Loucy (cell line): ENCODE data around the gene FAM13A.

Experiments used
- H2AFZ ChIP-seq: fragments of 200-600 bp; sonication (generic); 2 replicates; pipeline ENCODE4 v1.6.0; 2016; ENCODE audit warnings: antibody characterized with exemption, mild to moderate bottlenecking, low read length, moderate library complexity
- H3F3A ChIP-seq: fragments of 200-600 bp; 2 replicates; pipeline ENCODE4 v1.6.0; 2016; ENCODE audit warnings: antibody characterized with exemption, low read depth, mild to moderate bottlenecking
- H3K27me3 ChIP-seq: fragments of 200-600 bp; sonication (generic); 2 replicates; pipeline ENCODE4 v1.6.1; 2014; ENCODE audit warnings: low read length, mild to moderate bottlenecking; ENCODE audit not compliant: insufficient read depth, poor library complexity, severe bottlenecking
- H3K36me3 ChIP-seq: fragments of 200-600 bp; sonication (generic); 2 replicates; pipeline ENCODE4 v1.6.1; 2016; ENCODE audit warnings: low read length; ENCODE audit not compliant: insufficient read depth
- H3K4me1 ChIP-seq: fragments of 200-600 bp; sonication (generic); 2 replicates; pipeline ENCODE4 v1.5.1; 2014; ENCODE audit warnings: low read length, mild to moderate bottlenecking; ENCODE audit not compliant: insufficient read depth, poor library complexity, severe bottlenecking
- H3K4me2 ChIP-seq: fragments of 200-600 bp; sonication (generic); 2 replicates; pipeline ENCODE4 v1.6.0; 2014; ENCODE audit warnings: antibody characterized with exemption, low read length, low read depth, mild to moderate bottlenecking; ENCODE audit not compliant: poor library complexity, severe bottlenecking
- H3K4me3 ChIP-seq: fragments of 200-600 bp; sonication (generic); 2 replicates; pipeline ENCODE4 v1.5.1; 2014; ENCODE audit warnings: low read length, mild to moderate bottlenecking, mixed read lengths; ENCODE audit not compliant: poor library complexity, severe bottlenecking
- H3K79me2 ChIP-seq: fragments of 200-600 bp; sonication (generic); 2 replicates; pipeline ENCODE4 v1.6.1; 2014; ENCODE audit warnings: low read length; ENCODE audit not compliant: insufficient read depth
- H3K9ac ChIP-seq: fragments of 200-600 bp; sonication (generic); 2 replicates; pipeline ENCODE4 v1.6.0; 2014; ENCODE audit warnings: mild to moderate bottlenecking, low read depth, low read length, moderate library complexity; ENCODE audit not compliant: poor library complexity, severe bottlenecking
- H3K9me2 ChIP-seq: fragments of 200-600 bp; sonication (generic); replicated peaks from 2 replicates; pipeline ENCODE4 v1.6.1; 2016; ENCODE audit warnings: low read depth, low read length, mixed read lengths
- H3K9me3 ChIP-seq: fragments of 200-600 bp; sonication (generic); 2 replicates; pipeline ENCODE4 v1.6.1; 2014; ENCODE audit warnings: mild to moderate bottlenecking, antibody characterized with exemption, low read length, low read depth; ENCODE audit not compliant: insufficient read depth
- H4K20me1 ChIP-seq: fragments of 200-600 bp; sonication (generic); 2 replicates; pipeline ENCODE4 v1.6.0; 2014; ENCODE audit warnings: antibody characterized with exemption, low read length, mild to moderate bottlenecking; ENCODE audit not compliant: insufficient read depth, poor library complexity, severe bottlenecking
- EZH2phosphoT487 ChIP-seq: fragments of 200-600 bp; IDR thresholded peaks from 2 replicates; pipeline ENCODE4 v1.6.1; 2018; ENCODE audit warnings: antibody characterized with exemption, mild to moderate bottlenecking, moderate library complexity, borderline replicate concordance
- TF ChIP-seq, protein P1 (sequence below): fragments of 200-600 bp; sonication (generic); conservative IDR thresholded peaks from 2 replicates; pipeline ENCODE4 v1.5.1; 2014; ENCODE audit warnings: mild to moderate bottlenecking, antibody characterized with exemption, low read length

Gene FAM13A

DNA sequence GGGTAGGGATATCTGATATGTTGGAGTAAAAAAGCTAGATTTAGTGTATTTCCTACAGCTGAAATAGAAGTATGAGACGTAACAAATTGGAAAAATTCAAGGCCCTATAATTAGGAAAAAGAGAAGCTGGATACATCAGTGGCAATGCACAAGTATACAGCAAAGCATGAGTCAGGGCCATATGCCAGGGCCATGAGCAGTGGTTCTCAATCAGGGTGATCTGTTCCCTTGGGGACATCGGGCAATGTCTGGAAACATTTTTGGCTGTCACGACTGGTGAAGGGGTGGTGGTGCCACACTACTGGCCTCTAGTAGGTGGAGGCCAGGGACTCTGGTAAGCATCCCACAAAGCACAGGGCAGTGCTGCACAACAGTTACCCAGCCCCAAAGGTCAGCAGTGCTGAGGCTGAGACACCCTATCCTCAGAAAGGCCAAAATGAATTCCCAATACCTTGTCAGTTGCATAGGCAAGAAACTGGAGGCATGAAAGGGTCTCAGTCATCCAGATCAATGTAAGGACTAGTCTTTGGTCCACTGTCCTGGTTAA is 322.5 kb downstream of the FAM13A start:
- Histone ChIP-seq H3K36me3 (peaks cover 30% of the 10 kb centered on the region; the same call in 1 of the 2 replicates), H3K9me2 (no peaks in the 10 kb centered on the region), H3K79me2 (no peaks in the 10 kb centered on the region), H2AFZ (no peak overlapping the region), H3F3A (no peaks in the 10 kb centered on the region), H3K4me1 (peaks cover 9% of the 10 kb centered on the region), H3K9me3 (no peaks in the 10 kb centered on the region), H3K4me3 (no peak overlapping the region), H3K27me3 (no peaks in the 10 kb centered on the region), H3K9ac (no peak overlapping the region), H3K4me2 (no peak overlapping the region), H4K20me1 (no peaks in the 10 kb centered on the region)
- no peak for TF ChIP-seq EZH2phosphoT487
- TF ChIP-seq, protein P1, sequence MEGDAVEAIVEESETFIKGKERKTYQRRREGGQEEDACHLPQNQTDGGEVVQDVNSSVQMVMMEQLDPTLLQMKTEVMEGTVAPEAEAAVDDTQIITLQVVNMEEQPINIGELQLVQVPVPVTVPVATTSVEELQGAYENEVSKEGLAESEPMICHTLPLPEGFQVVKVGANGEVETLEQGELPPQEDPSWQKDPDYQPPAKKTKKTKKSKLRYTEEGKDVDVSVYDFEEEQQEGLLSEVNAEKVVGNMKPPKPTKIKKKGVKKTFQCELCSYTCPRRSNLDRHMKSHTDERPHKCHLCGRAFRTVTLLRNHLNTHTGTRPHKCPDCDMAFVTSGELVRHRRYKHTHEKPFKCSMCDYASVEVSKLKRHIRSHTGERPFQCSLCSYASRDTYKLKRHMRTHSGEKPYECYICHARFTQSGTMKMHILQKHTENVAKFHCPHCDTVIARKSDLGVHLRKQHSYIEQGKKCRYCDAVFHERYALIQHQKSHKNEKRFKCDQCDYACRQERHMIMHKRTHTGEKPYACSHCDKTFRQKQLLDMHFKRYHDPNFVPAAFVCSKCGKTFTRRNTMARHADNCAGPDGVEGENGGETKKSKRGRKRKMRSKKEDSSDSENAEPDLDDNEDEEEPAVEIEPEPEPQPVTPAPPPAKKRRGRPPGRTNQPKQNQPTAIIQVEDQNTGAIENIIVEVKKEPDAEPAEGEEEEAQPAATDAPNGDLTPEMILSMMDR, result no peak

DNA sequence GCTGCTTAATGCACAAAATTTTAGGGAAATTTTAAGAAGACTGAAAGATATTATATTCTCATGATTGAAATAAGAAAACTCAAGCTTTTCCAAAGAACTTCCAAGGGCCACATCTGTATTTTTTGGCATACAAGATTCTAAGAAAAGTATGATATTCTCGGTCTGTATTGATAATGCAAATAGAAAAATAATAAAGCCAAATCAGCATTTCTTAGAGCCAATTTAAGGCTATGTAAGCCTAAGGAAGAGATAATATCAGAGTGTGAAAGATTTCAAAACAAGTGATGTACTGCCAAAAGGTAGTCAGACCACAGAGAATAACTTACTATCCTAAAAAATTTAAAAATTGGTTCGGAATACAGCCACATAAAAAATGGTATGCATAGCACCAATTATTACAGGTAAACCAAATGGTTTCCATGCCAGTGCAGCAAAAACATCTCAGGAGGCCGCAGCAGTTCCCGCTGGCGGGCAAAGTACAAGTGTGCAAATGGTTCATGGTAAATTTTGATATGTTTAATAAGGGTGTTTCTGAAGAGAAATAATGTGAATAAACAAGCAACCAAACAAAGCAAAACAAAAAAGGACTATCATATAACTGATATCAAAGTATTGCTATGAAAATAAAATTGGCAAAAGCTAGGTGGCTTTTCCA is 324.1 kb downstream of the FAM13A start:
- no peaks in the 10 kb centered on the region for H3K27me3 ChIP-seq
- peaks cover 25% of the 10 kb centered on the region; the same call in 1 of the 2 replicates for H3K36me3 ChIP-seq
- peaks cover 20% of the 10 kb centered on the region for H3K4me1 ChIP-seq
- no peak overlapping the region for H2AFZ ChIP-seq
- no peaks in the 10 kb centered on the region for H4K20me1 ChIP-seq
- TF ChIP-seq, protein P1, result no peak
- TF ChIP-seq EZH2phosphoT487, result no peak
- H3F3A ChIP-seq, result no peaks in the 10 kb centered on the region
- no peaks in the 10 kb centered on the region for H3K9me3 ChIP-seq
- H3K9ac ChIP-seq, result no peak overlapping the region
- no peak overlapping the region for H3K4me2 ChIP-seq
- no peak overlapping the region for H3K4me3 ChIP-seq
- no peaks in the 10 kb centered on the region for H3K79me2 ChIP-seq
- no peaks in the 10 kb centered on the region for H3K9me2 ChIP-seq

DNA sequence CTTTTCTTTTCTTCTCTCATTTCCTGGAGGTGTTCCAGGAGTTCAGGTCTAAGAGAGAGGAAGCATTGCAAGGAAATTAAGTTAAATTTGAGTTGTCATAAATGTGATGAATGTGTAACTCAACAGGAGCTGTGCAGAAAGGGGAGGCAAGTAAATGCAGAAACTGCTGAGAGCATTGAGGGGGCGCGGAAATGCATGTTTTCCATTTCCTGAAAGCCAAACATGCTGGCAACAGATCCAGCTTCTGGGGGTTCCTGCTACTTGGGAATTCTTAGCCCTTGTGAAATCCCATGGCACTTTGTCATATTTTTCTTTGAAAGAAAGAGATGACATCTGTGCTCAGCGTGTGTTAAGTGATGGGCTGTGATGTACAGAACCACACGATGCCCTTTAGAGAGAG is 325.6 kb downstream of the FAM13A start:
- Histone ChIP-seq H3K36me3 (peaks cover 34% of the 10 kb centered on the region; the same call in 1 of the 2 replicates), H3K4me1 (peaks cover 20% of the 10 kb centered on the region), H3K4me3 (no peak overlapping the region), H4K20me1 (no peaks in the 10 kb centered on the region), H3K9me3 (no peaks in the 10 kb centered on the region), H3K9me2 (no peaks in the 10 kb centered on the region), H3K9ac (no peak overlapping the region), H3K4me2 (no peak overlapping the region), H3K79me2 (no peaks in the 10 kb centered on the region), H2AFZ (no peak overlapping the region), H3F3A (no peaks in the 10 kb centered on the region), H3K27me3 (no peaks in the 10 kb centered on the region)
- TF ChIP-seq, protein P1, result no peak
- no peak for TF ChIP-seq EZH2phosphoT487
